Measurements from ENCODE around the gene RNF144A.

The RNF144A gene

GRCh38 chr2:6915399-6915798, 1.8 kb upstream of the RNF144A start:
- in situ Hi-C loops (cut with MboI; ENCODE audit: low sequenced_read_pairs, unreplicated experiment): no loop called here
- no peak for DNase-seq (ENCODE audit: low spot score)
- TF ChIP-seq CTCF (IDR thresholded peaks at IDR 0.05; ENCODE audit: borderline replicate concordance, control extremely low read depth, extremely low read depth, insufficient read depth, missing control alignments): no peak

- in situ Hi-C loops (cut with MboI; ENCODE audit: low sequenced_read_pairs, unreplicated experiment): no loop called here
- DNase-seq (ENCODE audit: low spot score): no peak
- no peak for TF ChIP-seq CTCF (IDR thresholded peaks at IDR 0.05; ENCODE audit: borderline replicate concordance, control extremely low read depth, extremely low read depth, insufficient read depth, missing control alignments)
Measured at GRCh38 chr2:6916224-6916623, 988 bp upstream of the RNF144A start.

- no peak for DNase-seq (ENCODE audit: low spot score)
- no peak for TF ChIP-seq CTCF (IDR thresholded peaks at IDR 0.05; ENCODE audit: borderline replicate concordance, control extremely low read depth, extremely low read depth, insufficient read depth, missing control alignments)
Measured at GRCh38 chr2:6916736-6917070, 509 bp upstream of the RNF144A start.

GRCh38 chr2:6917761-6918421, 679 bp downstream of the RNF144A start:
- no peak for TF ChIP-seq CTCF (IDR thresholded peaks at IDR 0.05; ENCODE audit: borderline replicate concordance, control extremely low read depth, extremely low read depth, insufficient read depth, missing control alignments)
- no peak for DNase-seq (ENCODE audit: low spot score)
- in situ Hi-C loops (cut with MboI; ENCODE audit: low sequenced_read_pairs, unreplicated experiment): no loop called here

More at GRCh38 chr2:6916736-6917070, 509 bp upstream of the RNF144A start:
- in situ Hi-C loops (cut with MboI; ENCODE audit: low sequenced_read_pairs, unreplicated experiment): no loop called here

- TF ChIP-seq CTCF (IDR thresholded peaks at IDR 0.05; ENCODE audit: borderline replicate concordance, control extremely low read depth, extremely low read depth, insufficient read depth, missing control alignments): no peak
- in situ Hi-C loops (cut with MboI; ENCODE audit: low sequenced_read_pairs, unreplicated experiment): no loop called here
- DNase-seq (ENCODE audit: low spot score): no peak
Measured at GRCh38 chr2:6919901-6920742, 2.9 kb downstream of the RNF144A start.

GRCh38 chr2:6920743-6921064, 3.5 kb downstream of the RNF144A start:
- TF ChIP-seq CTCF (IDR thresholded peaks at IDR 0.05; ENCODE audit: borderline replicate concordance, control extremely low read depth, extremely low read depth, insufficient read depth, missing control alignments): no peak
- DNase-seq (ENCODE audit: low spot score): no peak
- in situ Hi-C loops (cut with MboI; ENCODE audit: low sequenced_read_pairs, unreplicated experiment): no loop called here

All from GM13976 (cell line).